NT2/D1 (cell line): ENCODE data around the gene C1QB.
"Not testable (repeated sequence)": the region's sequence is repeated elsewhere in the genome, so short reads cannot be mapped to it uniquely, and the experiment has no call there.

ENCODE experiments used
- DNase-seq: peaks from one replicate; pipeline ENCODE4 v3.0.0-alpha.2; 2011; ENCODE audit warnings: low read depth, low spot score
- H3K27me3 ChIP-seq: 2 replicates; pipeline ENCODE4 v1.6.0; 2011; ENCODE audit warnings: mild to moderate bottlenecking; ENCODE audit not compliant: insufficient read length, insufficient read depth
- H3K36me3 ChIP-seq: 2 replicates; pipeline ENCODE4 v1.6.1; 2011; ENCODE audit warnings: mild to moderate bottlenecking, low read length, mixed read lengths; ENCODE audit not compliant: insufficient read depth, insufficient read length
- H3K4me1 ChIP-seq: 2 replicates; pipeline ENCODE4 v1.5.1; 2011; ENCODE audit not compliant: insufficient read depth, insufficient read length
- H3K4me3 ChIP-seq: 2 replicates; pipeline ENCODE4 v1.5.1; 2011; ENCODE audit warnings: low read depth; ENCODE audit not compliant: insufficient read length
- H3K9ac ChIP-seq: 2 replicates; pipeline ENCODE4 v1.6.0; 2011; ENCODE audit warnings: low read depth; ENCODE audit not compliant: insufficient read length
- H3K9me3 ChIP-seq: 2 replicates; pipeline ENCODE4 v1.5.1; 2011; ENCODE audit warnings: mild to moderate bottlenecking, low read length; ENCODE audit not compliant: insufficient read depth
- SUZ12 ChIP-seq: IDR thresholded peaks from 2 replicates; pipeline ENCODE4 v1.6.1; 2011; ENCODE audit not compliant: insufficient read length, insufficient read depth; ENCODE audit errors: extremely low read depth
- YY1 ChIP-seq: IDR thresholded peaks from 2 replicates; pipeline ENCODE4 v1.6.1; 2011; ENCODE audit not compliant: insufficient read length, insufficient read depth
- ZNF274 ChIP-seq: IDR thresholded peaks from 2 replicates; pipeline ENCODE4 v1.6.1; 2011; ENCODE audit warnings: mild to moderate bottlenecking, low read depth, low read length

C1QB gene

GRCh38 chr1:22699681-22700520, 46.9 kb downstream of the C1QB start:
- Histone ChIP-seq H3K9me3 (no peaks in the 10 kb centered on the region), H3K4me1 (no peaks in the 10 kb centered on the region), H3K36me3 (no peaks in the 10 kb centered on the region), H3K27me3 (no peaks in the 10 kb centered on the region), H3K9ac (no peak overlapping the region), H3K4me3 (no peak overlapping the region)
- no peak for TF ChIP-seq ZNF274
- TF ChIP-seq SUZ12 = no peak
- no peak for TF ChIP-seq YY1
- no peak for DNase-seq

DNA sequence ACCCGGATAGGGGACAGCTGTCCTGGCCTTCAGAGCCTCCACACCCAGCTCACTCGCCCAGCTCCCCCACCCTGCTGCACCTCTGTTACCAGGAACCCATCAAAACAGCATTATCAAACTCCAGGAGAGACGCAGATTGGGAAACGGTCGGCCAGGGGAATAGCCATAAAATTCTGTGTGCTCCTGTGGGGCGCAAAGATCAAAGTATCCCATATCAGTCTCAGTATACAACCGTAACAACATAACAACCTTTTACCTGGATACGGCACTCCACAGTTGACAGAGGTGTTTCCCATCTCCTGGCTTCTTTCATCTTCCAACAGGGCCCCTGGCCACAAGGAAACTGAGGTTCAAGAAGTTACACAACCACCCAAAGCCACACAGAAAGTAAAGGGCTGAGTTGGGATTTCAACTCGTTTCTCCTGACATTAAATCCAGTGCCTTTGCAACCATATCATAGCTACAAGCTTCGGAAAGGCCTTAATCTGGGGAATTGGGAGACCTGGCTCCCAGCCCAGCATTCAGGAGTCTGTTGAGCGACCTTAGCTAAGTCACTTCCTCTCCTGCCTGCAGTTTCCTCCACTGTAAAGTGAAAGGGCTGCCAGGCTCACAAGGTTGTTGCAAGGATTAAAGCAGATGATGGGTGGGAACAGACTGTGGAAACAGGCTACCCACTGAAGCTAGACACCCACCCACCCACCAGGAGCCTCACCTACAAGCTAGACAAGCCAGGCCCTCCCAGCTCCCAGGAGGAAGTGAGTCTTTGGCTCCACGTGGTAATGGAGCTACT, 49.5 kb downstream of the C1QB start:
- H3K4me1 ChIP-seq = no peaks in the 10 kb centered on the region
- TF ChIP-seq ZNF274 (no peak), SUZ12 (no peak), YY1 (no peak)
- H3K9me3 ChIP-seq = no peaks in the 10 kb centered on the region
- no peak for DNase-seq
- no peaks in the 10 kb centered on the region for H3K27me3 ChIP-seq
- H3K9ac ChIP-seq = no peak overlapping the region
- no peaks in the 10 kb centered on the region for H3K36me3 ChIP-seq
- H3K4me3 ChIP-seq = no peak overlapping the region

- H3K4me3 ChIP-seq = no peak overlapping the region
- DNase-seq = peak; percentile 51
- no peaks in the 10 kb centered on the region for H3K36me3 ChIP-seq
- H3K9me3 ChIP-seq = no peaks in the 10 kb centered on the region
- peaks cover 3% of the 10 kb centered on the region for H3K27me3 ChIP-seq
- peaks cover 2% of the 10 kb centered on the region for H3K4me1 ChIP-seq
- no peak for TF ChIP-seq SUZ12
- TF ChIP-seq YY1 = no peak
- TF ChIP-seq ZNF274 = no peak
- peak overlapping the region; percentile 21 for H3K9ac ChIP-seq
These were observed 51.5 kb downstream of the C1QB start for GRCh38 chr1:22704440-22705067.

- DNase-seq = no peak
- Histone ChIP-seq H3K4me3 (no peak overlapping the region), H3K4me1 (peaks cover 4% of the 10 kb centered on the region), H3K36me3 (no peaks in the 10 kb centered on the region), H3K27me3 (peaks cover 8% of the 10 kb centered on the region), H3K9me3 (no peaks in the 10 kb centered on the region), H3K9ac (no peak overlapping the region)
- TF ChIP-seq YY1 (no peak), SUZ12 (no peak), ZNF274 (no peak)
These were observed 52.5 kb downstream of the C1QB start for GRCh38 chr1:22705586-22705985.

DNA sequence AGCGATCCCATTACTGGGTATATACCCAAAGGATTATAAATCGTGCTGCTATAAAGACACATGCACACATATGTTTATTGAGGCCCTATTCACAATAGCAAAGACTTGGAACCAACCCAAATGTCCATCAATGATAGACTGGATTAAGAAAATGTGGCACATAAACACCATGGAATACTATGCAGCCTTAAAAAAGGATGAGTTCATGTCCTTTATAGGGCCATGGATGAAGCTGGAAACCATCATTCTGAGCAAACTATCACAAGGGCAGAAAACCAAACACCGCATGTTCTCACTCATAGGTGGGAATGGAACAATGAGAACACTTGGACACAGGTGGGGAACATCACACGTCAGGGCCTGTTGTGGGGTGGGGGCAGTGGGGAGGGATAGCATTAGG, 53.1 kb downstream of the C1QB start:
- H3K4me3 ChIP-seq, H3K9me3 ChIP-seq, H3K4me1 ChIP-seq, H3K9ac ChIP-seq, H3K27me3 ChIP-seq, H3K36me3 ChIP-seq, DNase-seq: not testable (repeated sequence)

DNA sequence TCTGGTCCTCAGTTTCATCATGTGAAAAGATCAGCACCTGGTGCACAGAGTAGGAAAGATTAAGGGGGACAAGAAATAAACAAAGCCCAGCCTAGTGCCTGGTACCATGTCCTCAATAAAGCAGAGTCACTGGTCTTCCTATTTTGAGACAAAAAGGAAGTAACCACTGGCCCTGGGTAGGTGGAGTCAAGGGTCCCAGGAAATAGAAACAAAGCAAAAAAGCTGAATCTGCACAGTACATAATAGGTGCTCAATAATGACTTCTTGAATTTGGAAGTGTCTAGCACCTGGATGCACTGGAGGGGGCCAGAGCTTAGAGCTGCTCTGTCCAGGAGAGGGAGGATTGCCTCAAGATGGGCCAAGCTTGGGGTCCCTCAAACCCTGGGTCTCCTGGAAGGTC, 55.7 kb downstream of the C1QB start:
- H3K4me1 ChIP-seq = peaks cover 4% of the 10 kb centered on the region
- H3K27me3 ChIP-seq = peaks cover 32% of the 10 kb centered on the region
- H3K4me3 ChIP-seq = no peak overlapping the region
- H3K36me3 ChIP-seq = no peaks in the 10 kb centered on the region
- no peak overlapping the region for H3K9ac ChIP-seq
- TF ChIP-seq YY1 (no peak), ZNF274 (no peak), SUZ12 (no peak)
- H3K9me3 ChIP-seq = no peaks in the 10 kb centered on the region
- DNase-seq = no peak

DNA sequence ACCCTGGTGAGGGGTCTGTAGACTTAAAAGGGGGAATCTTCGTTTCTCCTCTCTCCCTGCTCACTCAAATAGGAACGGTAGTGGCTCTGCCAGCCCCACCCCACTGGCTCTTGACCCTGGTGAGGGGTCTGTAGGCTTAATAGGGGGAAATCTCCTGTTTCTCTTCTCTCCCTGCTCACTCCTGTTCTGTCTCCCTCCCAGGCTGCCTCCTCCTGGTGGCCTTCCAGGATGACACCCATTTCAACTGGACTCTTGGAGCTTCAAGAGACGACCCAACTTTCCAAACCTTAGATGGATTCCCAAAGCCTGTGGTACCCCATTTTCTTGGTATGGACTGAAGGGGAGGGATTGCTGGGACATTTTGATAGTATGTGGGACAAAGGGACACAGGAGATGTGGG, 56.2 kb downstream of the C1QB start:
- Histone ChIP-seq H3K9ac (peak overlapping the region; percentile 8), H3K4me1 (peaks cover 4% of the 10 kb centered on the region), H3K9me3 (no peaks in the 10 kb centered on the region), H3K4me3 (no peak overlapping the region), H3K27me3 (peaks cover 36% of the 10 kb centered on the region), H3K36me3 (no peaks in the 10 kb centered on the region)
- no peak for TF ChIP-seq SUZ12
- no peak for TF ChIP-seq ZNF274
- no peak for TF ChIP-seq YY1
- no peak for DNase-seq
